Measurements from ENCODE around the gene CLNK.

DNA sequence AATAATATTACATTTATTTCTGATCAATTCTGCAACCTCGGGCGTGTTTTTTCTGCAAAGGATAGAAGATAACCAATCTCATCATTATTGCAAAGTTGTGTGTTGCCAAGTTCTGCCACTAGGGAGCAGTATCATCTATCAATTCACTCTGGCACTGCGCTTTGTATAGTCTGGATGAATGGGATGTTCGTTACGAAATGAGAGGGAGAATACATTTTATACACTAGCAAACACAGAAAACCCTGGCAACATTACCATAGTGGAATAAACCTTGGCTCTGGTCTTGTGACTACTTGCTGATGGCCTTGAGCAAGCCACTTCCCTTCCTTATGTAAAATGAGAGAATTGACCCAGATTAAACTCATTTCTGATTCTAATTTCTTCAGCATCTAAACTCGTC lies 129.9 kb downstream of the CLNK start:
- TF ChIP-seq TP53 (CRISPR knock-in tag; conservative IDR thresholded peaks at IDR 0.05) (no peak), MYC (CRISPR knock-in tag; IDR thresholded peaks at IDR 0.05; ENCODE audit: borderline replicate concordance) (no peak), ZNF850 (CRISPR knock-in tag; conservative IDR thresholded peaks at IDR 0.05) (no peak), NR2C2 (CRISPR knock-in tag; IDR thresholded peaks at IDR 0.05; ENCODE audit: borderline replicate concordance) (no peak), NFIC (IDR thresholded peaks at IDR 0.05; ENCODE audit: low read length) (no peak), MAZ (IDR thresholded peaks at IDR 0.05; ENCODE audit: borderline replicate concordance, low read depth, low read length) (no peak), MAZ (CRISPR knock-in tag; IDR thresholded peaks at IDR 0.05; ENCODE audit: low read depth) (no peak)
- TF ChIP-seq, protein P1, sequence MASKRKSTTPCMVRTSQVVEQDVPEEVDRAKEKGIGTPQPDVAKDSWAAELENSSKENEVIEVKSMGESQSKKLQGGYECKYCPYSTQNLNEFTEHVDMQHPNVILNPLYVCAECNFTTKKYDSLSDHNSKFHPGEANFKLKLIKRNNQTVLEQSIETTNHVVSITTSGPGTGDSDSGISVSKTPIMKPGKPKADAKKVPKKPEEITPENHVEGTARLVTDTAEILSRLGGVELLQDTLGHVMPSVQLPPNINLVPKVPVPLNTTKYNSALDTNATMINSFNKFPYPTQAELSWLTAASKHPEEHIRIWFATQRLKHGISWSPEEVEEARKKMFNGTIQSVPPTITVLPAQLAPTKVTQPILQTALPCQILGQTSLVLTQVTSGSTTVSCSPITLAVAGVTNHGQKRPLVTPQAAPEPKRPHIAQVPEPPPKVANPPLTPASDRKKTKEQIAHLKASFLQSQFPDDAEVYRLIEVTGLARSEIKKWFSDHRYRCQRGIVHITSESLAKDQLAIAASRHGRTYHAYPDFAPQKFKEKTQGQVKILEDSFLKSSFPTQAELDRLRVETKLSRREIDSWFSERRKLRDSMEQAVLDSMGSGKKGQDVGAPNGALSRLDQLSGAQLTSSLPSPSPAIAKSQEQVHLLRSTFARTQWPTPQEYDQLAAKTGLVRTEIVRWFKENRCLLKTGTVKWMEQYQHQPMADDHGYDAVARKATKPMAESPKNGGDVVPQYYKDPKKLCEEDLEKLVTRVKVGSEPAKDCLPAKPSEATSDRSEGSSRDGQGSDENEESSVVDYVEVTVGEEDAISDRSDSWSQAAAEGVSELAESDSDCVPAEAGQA (IDR thresholded peaks at IDR 0.05; ENCODE audit: low read depth) = no peak
- TF ChIP-seq, protein P1 (CRISPR knock-in tag; IDR thresholded peaks at IDR 0.05; ENCODE audit: borderline replicate concordance) = no peak
- TF ChIP-seq, protein P2, sequence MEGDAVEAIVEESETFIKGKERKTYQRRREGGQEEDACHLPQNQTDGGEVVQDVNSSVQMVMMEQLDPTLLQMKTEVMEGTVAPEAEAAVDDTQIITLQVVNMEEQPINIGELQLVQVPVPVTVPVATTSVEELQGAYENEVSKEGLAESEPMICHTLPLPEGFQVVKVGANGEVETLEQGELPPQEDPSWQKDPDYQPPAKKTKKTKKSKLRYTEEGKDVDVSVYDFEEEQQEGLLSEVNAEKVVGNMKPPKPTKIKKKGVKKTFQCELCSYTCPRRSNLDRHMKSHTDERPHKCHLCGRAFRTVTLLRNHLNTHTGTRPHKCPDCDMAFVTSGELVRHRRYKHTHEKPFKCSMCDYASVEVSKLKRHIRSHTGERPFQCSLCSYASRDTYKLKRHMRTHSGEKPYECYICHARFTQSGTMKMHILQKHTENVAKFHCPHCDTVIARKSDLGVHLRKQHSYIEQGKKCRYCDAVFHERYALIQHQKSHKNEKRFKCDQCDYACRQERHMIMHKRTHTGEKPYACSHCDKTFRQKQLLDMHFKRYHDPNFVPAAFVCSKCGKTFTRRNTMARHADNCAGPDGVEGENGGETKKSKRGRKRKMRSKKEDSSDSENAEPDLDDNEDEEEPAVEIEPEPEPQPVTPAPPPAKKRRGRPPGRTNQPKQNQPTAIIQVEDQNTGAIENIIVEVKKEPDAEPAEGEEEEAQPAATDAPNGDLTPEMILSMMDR (CRISPR knock-in tag; IDR thresholded peaks at IDR 0.05) = peak; percentile 76
